Activated B cell treated with CpG ODN at 0.5 μM for 24 hours (primary cell): ENCODE measurements around the gene CEP192. TPM values are rescaled to one million over a fixed set of nuclear protein-coding genes. Genes with fewer than 3 reads are reported as not detected.

Source experiments
- ATAC-seq: fragments of 200-7000 bp; cut with Tn5 transposase; one replicate; pipeline ENCODE4 v1.10.0; 2021; ENCODE audit warnings: low read depth, mild to moderate bottlenecking, moderate library complexity
- CTCF ChIA-PET: fragments of 350-600 bp; sonication (Branson Sonifier 250); formaldehyde crosslinking; loops from one replicate; lab custom pipeline; 2021; ENCODE audit warnings: antibody characterized with exemption; lab: Charles Lee
- POLR2A ChIA-PET: fragments of 350-600 bp; sonication (Branson Sonifier 250); formaldehyde crosslinking; loops from one replicate; lab custom pipeline; 2021; ENCODE audit warnings: antibody characterized with exemption; lab: Charles Lee
- DNase-seq: peaks from one replicate; pipeline ENCODE4 v3.0.0; 2022
- H3K27ac Mint-ChIP-seq: one replicate; pipeline ENCODE4 v1.8.0; 2020; ENCODE audit warnings: mixed read lengths
- H3K27me3 Mint-ChIP-seq: one replicate; pipeline ENCODE4 v1.8.0; 2021; ENCODE audit warnings: mixed read lengths
- H3K36me3 Mint-ChIP-seq: one replicate; pipeline ENCODE4 v1.8.0; 2021; ENCODE audit warnings: low read depth, mixed read lengths
- H3K4me1 Mint-ChIP-seq: one replicate; pipeline ENCODE4 v1.8.0; 2021; ENCODE audit warnings: mixed read lengths
- H3K4me3 Mint-ChIP-seq: one replicate; pipeline ENCODE4 v1.8.0; 2020; ENCODE audit warnings: mild to moderate bottlenecking, mixed read lengths
- H3K9me3 Mint-ChIP-seq: one replicate; pipeline ENCODE4 v1.8.0; 2020; ENCODE audit warnings: mixed read lengths
- intact Hi-C: fragments of 100-400 bp; cut with micrococcal nuclease; formaldehyde crosslinking; loops from one replicate; pipeline ENCODE4 v1.15.1; 2024
- total RNA-seq: library from RNA; stranded (reverse); gene quantifications from 2 replicates; pipeline ENCODE4 v1.2.3, GENCODE V29; 2022
- TF ChIP-seq, protein P1 (sequence below): fragments of 200-600 bp; IDR thresholded peaks from one replicate; pipeline ENCODE4 v1.8.0; 2022; ENCODE audit warnings: antibody characterized with exemption, mild to moderate bottlenecking

The CEP192 gene
- total RNA-seq, 1 donor from 2014 or later, result 34.2 TPM

DNA sequence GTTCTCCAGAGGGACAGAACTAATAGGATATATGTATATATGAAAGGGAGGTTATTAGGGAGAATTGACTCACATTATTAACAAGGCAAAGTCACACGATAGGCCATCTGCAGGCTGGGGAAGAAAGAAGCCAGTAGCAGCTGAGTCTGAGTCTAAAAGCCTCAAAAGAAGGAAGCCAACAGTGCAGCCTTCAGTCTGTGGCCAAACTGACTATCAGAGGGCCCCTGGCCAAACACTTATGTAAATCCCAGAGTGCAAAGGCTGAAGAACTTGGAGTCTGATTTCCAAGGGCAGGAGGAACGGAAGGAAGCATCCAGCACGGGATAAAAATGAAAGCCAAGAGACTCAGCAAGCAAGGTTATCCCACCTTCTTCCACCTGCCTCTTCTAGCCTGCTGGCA is 119.4 kb downstream of the CEP192 start:
- intact Hi-C loops, result no loop called here
- TF ChIP-seq, protein P1, sequence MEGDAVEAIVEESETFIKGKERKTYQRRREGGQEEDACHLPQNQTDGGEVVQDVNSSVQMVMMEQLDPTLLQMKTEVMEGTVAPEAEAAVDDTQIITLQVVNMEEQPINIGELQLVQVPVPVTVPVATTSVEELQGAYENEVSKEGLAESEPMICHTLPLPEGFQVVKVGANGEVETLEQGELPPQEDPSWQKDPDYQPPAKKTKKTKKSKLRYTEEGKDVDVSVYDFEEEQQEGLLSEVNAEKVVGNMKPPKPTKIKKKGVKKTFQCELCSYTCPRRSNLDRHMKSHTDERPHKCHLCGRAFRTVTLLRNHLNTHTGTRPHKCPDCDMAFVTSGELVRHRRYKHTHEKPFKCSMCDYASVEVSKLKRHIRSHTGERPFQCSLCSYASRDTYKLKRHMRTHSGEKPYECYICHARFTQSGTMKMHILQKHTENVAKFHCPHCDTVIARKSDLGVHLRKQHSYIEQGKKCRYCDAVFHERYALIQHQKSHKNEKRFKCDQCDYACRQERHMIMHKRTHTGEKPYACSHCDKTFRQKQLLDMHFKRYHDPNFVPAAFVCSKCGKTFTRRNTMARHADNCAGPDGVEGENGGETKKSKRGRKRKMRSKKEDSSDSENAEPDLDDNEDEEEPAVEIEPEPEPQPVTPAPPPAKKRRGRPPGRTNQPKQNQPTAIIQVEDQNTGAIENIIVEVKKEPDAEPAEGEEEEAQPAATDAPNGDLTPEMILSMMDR, result no peak

GRCh38 chr18:13112982-13113381 is 121.8 kb downstream of the CEP192 start:
- CTCF ChIA-PET, result interaction anchor here (0.8 to 2.3 kb wide), 2 partner anchors 47 to 106 kb away, joined by 3 to 10 read pairs; no protein-coding TSS in a partner anchor
- Mint-ChIP-seq H3K9me3 (no peaks in the 10 kb centered on the region), H3K4me1 (no peaks in the 10 kb centered on the region), H3K27me3 (no peaks in the 10 kb centered on the region), H3K36me3 (peaks cover 64% of the 10 kb centered on the region), H3K4me3 (no peak overlapping the region), H3K27ac (no peak overlapping the region)
- DNase-seq (no peak), ATAC-seq (no peak)
- TF ChIP-seq, protein P1, result no peak
- intact Hi-C loops, result loop anchor here (1.0 kb wide), 1 partner anchor 46 kb away; no protein-coding TSS in a partner anchor
- POLR2A ChIA-PET, result no interaction called here

More for the DNA sequence above, 119.4 kb downstream of the CEP192 start:
- ChIA-PET CTCF (no interaction called here), POLR2A (no interaction called here)
- ATAC-seq (no peak), DNase-seq (no peak)
- Mint-ChIP-seq H3K27ac (no peak overlapping the region), H3K27me3 (no peaks in the 10 kb centered on the region), H3K4me1 (no peaks in the 10 kb centered on the region), H3K9me3 (no peaks in the 10 kb centered on the region), H3K4me3 (no peak overlapping the region), H3K36me3 (peaks cover 67% of the 10 kb centered on the region)

DNA sequence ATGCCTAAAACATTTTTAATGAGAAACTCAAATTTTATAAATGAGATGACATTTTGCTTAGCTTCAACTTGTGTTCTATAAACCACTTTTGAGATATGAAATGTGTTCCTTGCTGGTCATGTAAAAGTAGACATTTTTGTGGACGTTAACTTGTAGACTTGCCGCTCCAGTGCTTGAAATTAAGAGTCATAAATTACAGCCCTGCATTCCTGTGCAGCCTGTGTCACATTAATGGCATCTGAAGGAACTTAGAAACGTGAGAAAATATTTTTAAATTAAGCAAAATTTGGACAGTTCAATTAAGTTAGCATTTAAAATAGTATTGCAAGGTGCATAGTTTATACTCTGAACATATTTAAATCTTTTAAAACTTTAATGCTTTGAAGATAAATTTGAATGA is 129.1 kb downstream of the CEP192 start:
- Mint-ChIP-seq H3K27me3 (no peaks in the 10 kb centered on the region), H3K36me3 (peaks cover 46% of the 10 kb centered on the region), H3K9me3 (no peaks in the 10 kb centered on the region), H3K27ac (no peak overlapping the region), H3K4me3 (no peak overlapping the region), H3K4me1 (peaks cover 8% of the 10 kb centered on the region)
- POLR2A ChIA-PET, result no interaction called here
- CTCF ChIA-PET, result no interaction called here
- TF ChIP-seq, protein P1, result no peak
- ATAC-seq, result no peak
- intact Hi-C loops, result no loop called here
- DNase-seq, result no peak

DNA sequence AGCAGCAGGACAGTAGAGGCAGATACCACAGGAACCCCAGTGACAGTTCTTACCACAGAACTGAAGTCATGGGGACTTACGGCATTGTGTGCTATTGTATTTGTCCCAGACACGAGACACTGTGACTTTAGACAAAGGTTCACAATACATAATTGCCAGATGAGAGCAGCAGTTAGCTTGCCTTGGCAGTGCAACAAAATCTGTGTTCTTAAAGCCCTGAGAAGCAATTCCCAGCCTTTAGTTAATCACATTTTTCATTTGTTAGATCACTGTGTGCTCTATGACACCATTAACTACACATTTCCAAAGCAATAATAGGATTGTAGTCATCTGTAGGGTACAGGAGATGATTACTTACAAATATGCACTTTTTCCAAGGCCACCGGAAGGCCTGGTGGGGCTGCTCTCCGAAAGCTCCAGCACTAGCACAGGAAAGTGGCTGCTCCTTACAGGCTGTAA is 129.8 kb downstream of the CEP192 start:
- no peaks in the 10 kb centered on the region for H3K9me3 Mint-ChIP-seq
- ChIA-PET CTCF (no interaction called here), POLR2A (no interaction called here)
- H3K36me3 Mint-ChIP-seq, result peaks cover 39% of the 10 kb centered on the region
- no peaks in the 10 kb centered on the region for H3K27me3 Mint-ChIP-seq
- peaks cover 8% of the 10 kb centered on the region for H3K4me1 Mint-ChIP-seq
- H3K4me3 Mint-ChIP-seq, result no peak overlapping the region
- TF ChIP-seq, protein P1, result no peak
- DNase-seq, result no peak
- no peak overlapping the region for H3K27ac Mint-ChIP-seq
- intact Hi-C loops, result no loop called here
- no peak for ATAC-seq

GRCh38 chr18:13124411-13124810 is 133.2 kb downstream of the CEP192 start:
- Mint-ChIP-seq H3K27ac (no peak overlapping the region), H3K4me1 (peaks cover 8% of the 10 kb centered on the region), H3K4me3 (no peak overlapping the region), H3K9me3 (no peaks in the 10 kb centered on the region), H3K36me3 (peaks cover 22% of the 10 kb centered on the region), H3K27me3 (no peaks in the 10 kb centered on the region)
- ATAC-seq (no peak), DNase-seq (no peak)
- ChIA-PET POLR2A (no interaction called here), CTCF (interaction anchor here (1.1 kb wide), 1 partner anchor 35 kb away, joined by 5 read pairs; no protein-coding TSS in a partner anchor)
- TF ChIP-seq, protein P1, result no peak
- intact Hi-C loops, result no loop called here
